Astrocyte (in vitro differentiated cells and primary cell): ENCODE results near the gene ZNF454. TPM values are rescaled to one million over a fixed set of nuclear protein-coding genes. Genes with fewer than 3 reads are reported as not detected.

Experiments
- DNase-seq: peaks from one replicate; pipeline ENCODE4 v3.0.0-alpha.2; 2010; ENCODE audit warnings: low read depth
- FAIRE-seq: peaks from 2 replicates; lab custom pipeline; 2011; peaks lifted over from hg19 to GRCh38; lab: Jason Lieb, UNC
- H2AFZ ChIP-seq: 2 replicates; pipeline ENCODE4 v1.6.0; 2012; ENCODE audit warnings: low read depth, low read length, inconsistent platforms
- H3K27ac ChIP-seq: 2 replicates; pipeline ENCODE4 v1.5.1; 2011; ENCODE audit warnings: low read depth, low read length, inconsistent platforms
- H3K27me3 ChIP-seq: 2 replicates; pipeline ENCODE4 v1.6.0; 2011; ENCODE audit warnings: low read length, inconsistent platforms; ENCODE audit not compliant: insufficient read depth
- H3K36me3 ChIP-seq: 2 replicates; pipeline ENCODE4 v1.5.1; 2011; ENCODE audit warnings: low read length, inconsistent platforms; ENCODE audit not compliant: insufficient read depth
- H3K4me1 ChIP-seq: 2 replicates; pipeline ENCODE4 v1.5.1; 2011; ENCODE audit warnings: low read length, inconsistent platforms; ENCODE audit not compliant: insufficient read depth
- H3K4me2 ChIP-seq: 2 replicates; pipeline ENCODE4 v1.6.0; 2012; ENCODE audit warnings: low read length, inconsistent platforms
- H3K4me3 ChIP-seq: 2 replicates; pipeline ENCODE4 v1.5.1; 2011; ENCODE audit warnings: low read depth, mild to moderate bottlenecking, low read length, inconsistent platforms; ENCODE audit not compliant: insufficient read depth
- H3K79me2 ChIP-seq: 2 replicates; pipeline ENCODE4 v1.6.0; 2012; ENCODE audit warnings: mild to moderate bottlenecking, low read length, inconsistent platforms; ENCODE audit not compliant: insufficient read depth
- H3K9ac ChIP-seq: 2 replicates; pipeline ENCODE4 v1.6.0; 2012; ENCODE audit warnings: mild to moderate bottlenecking, low read length, inconsistent platforms
- H3K9me3 ChIP-seq: 2 replicates; pipeline ENCODE4 v1.5.1; 2012; ENCODE audit warnings: low read depth, mild to moderate bottlenecking, low read length, inconsistent platforms; ENCODE audit not compliant: insufficient read depth
- H4K20me1 ChIP-seq: 2 replicates; pipeline ENCODE4 v1.6.0; 2012; ENCODE audit warnings: low read length, inconsistent platforms; ENCODE audit not compliant: insufficient read depth
- H3K27ac Mint-ChIP-seq: one replicate; pipeline ENCODE4 v1.8.0; 2021; ENCODE audit warnings: mild to moderate bottlenecking, mixed read lengths; ENCODE audit not compliant: unreplicated experiment
- H3K27me3 Mint-ChIP-seq: one replicate; pipeline ENCODE4 v1.8.0; 2021; ENCODE audit warnings: low read depth, mixed read lengths; ENCODE audit not compliant: unreplicated experiment
- H3K36me3 Mint-ChIP-seq: one replicate; pipeline ENCODE4 v1.8.0; 2021; ENCODE audit warnings: low read depth, mixed read lengths; ENCODE audit not compliant: unreplicated experiment
- H3K4me1 Mint-ChIP-seq: one replicate; pipeline ENCODE4 v1.8.0; 2021; ENCODE audit warnings: low read depth, mixed read lengths; ENCODE audit not compliant: unreplicated experiment
- H3K4me3 Mint-ChIP-seq: one replicate; pipeline ENCODE4 v1.8.0; 2021; ENCODE audit warnings: mild to moderate bottlenecking, moderate library complexity, mixed read lengths; ENCODE audit not compliant: unreplicated experiment
- H3K9me3 Mint-ChIP-seq: one replicate; pipeline ENCODE4 v1.8.0; 2021; ENCODE audit warnings: mild to moderate bottlenecking, mixed read lengths; ENCODE audit not compliant: unreplicated experiment
- EZH2 ChIP-seq: IDR thresholded peaks from 2 replicates; pipeline ENCODE4 v1.6.1; 2012; ENCODE audit warnings: mild to moderate bottlenecking, low read length, inconsistent platforms; ENCODE audit not compliant: insufficient read depth
- total RNA-seq: library from RNA; stranded (reverse); gene quantifications from 2 replicates; pipeline ENCODE4 v1.2.1, GENCODE V29; 2021
- TF ChIP-seq, protein P1 (sequence below): IDR thresholded peaks from 2 replicates; pipeline ENCODE4 v1.5.1; 2011; ENCODE audit warnings: low read depth, mild to moderate bottlenecking, inconsistent platforms, low read length, moderate library complexity; ENCODE audit not compliant: insufficient read depth

Gene ZNF454
- total RNA-seq, 1 donor from 2014 or later: not detected

DNA sequence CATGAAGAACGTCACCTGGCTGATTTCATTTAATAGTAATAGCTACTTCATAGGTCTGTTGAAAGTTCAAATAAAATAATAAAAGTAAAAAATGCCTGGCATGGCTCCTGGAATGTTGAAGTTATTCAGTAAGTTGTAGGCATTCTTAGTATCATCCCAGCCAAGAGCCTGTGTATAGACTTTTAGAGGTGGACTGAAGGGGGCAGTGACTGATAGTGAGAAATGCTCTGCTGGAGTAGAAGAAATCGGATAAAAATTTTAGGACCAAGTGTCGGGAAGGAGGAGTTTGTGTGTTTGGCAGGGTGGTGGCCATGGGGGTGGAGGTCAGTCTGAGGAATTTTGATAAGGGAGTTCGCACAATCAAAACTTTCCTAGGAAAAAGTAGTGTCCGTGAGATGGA is 41.7 kb upstream of the ZNF454 start:
- no peak overlapping the region for H3K9ac ChIP-seq
- FAIRE-seq: no peak
- H3K4me3 Mint-ChIP-seq: no peak overlapping the region
- no peak overlapping the region for H3K27ac Mint-ChIP-seq
- H4K20me1 ChIP-seq: no peaks in the 10 kb centered on the region
- H3K9me3 Mint-ChIP-seq: peaks cover 20% of the 10 kb centered on the region
- no peaks in the 10 kb centered on the region for H3K36me3 ChIP-seq
- H3K27me3 ChIP-seq: no peaks in the 10 kb centered on the region
- no peak overlapping the region for H2AFZ ChIP-seq
- no peak overlapping the region for H3K4me3 ChIP-seq
- peaks cover 3% of the 10 kb centered on the region for H3K4me1 ChIP-seq
- no peak overlapping the region for H3K27ac ChIP-seq
- H3K36me3 Mint-ChIP-seq: peaks cover 15% of the 10 kb centered on the region
- peaks cover 2% of the 10 kb centered on the region for H3K9me3 ChIP-seq
- H3K4me1 Mint-ChIP-seq: no peaks in the 10 kb centered on the region
- no peaks in the 10 kb centered on the region for H3K79me2 ChIP-seq
- no peak for TF ChIP-seq EZH2
- DNase-seq: no peak
- H3K4me2 ChIP-seq: no peak overlapping the region
- H3K27me3 Mint-ChIP-seq: no peaks in the 10 kb centered on the region

DNA sequence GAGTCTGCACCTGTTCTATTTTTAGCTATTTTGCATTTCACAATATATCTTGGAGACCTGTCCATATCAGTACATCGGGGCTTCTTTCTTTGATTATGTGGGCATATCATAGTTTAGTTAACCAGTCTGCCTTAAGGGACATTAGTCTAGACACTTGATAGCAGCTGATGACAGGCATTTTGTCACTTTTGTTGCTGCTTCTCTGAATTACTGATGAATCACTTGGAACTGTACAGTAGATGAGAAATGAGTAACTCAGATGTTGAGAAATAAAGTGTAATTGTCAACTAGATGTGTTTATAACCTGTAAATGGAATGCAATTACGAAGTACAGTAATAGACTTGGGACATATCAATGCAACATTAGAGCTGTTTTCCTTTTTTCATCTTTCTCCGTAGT is 38.1 kb upstream of the ZNF454 start:
- Mint-ChIP-seq H3K4me3 (no peak overlapping the region), H3K27ac (no peak overlapping the region), H3K36me3 (peaks cover 20% of the 10 kb centered on the region), H3K9me3 (peaks cover 30% of the 10 kb centered on the region), H3K27me3 (no peaks in the 10 kb centered on the region), H3K4me1 (no peaks in the 10 kb centered on the region)
- no peak for DNase-seq
- Histone ChIP-seq H3K79me2 (no peaks in the 10 kb centered on the region), H2AFZ (no peak overlapping the region), H3K9me3 (peaks cover 9% of the 10 kb centered on the region), H3K4me1 (no peaks in the 10 kb centered on the region), H3K4me3 (no peak overlapping the region), H3K36me3 (no peaks in the 10 kb centered on the region), H3K27me3 (no peaks in the 10 kb centered on the region), H3K9ac (no peak overlapping the region), H3K27ac (no peak overlapping the region), H4K20me1 (no peaks in the 10 kb centered on the region), H3K4me2 (no peak overlapping the region)
- TF ChIP-seq, protein P1, sequence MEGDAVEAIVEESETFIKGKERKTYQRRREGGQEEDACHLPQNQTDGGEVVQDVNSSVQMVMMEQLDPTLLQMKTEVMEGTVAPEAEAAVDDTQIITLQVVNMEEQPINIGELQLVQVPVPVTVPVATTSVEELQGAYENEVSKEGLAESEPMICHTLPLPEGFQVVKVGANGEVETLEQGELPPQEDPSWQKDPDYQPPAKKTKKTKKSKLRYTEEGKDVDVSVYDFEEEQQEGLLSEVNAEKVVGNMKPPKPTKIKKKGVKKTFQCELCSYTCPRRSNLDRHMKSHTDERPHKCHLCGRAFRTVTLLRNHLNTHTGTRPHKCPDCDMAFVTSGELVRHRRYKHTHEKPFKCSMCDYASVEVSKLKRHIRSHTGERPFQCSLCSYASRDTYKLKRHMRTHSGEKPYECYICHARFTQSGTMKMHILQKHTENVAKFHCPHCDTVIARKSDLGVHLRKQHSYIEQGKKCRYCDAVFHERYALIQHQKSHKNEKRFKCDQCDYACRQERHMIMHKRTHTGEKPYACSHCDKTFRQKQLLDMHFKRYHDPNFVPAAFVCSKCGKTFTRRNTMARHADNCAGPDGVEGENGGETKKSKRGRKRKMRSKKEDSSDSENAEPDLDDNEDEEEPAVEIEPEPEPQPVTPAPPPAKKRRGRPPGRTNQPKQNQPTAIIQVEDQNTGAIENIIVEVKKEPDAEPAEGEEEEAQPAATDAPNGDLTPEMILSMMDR: no peak
- TF ChIP-seq EZH2: no peak
- FAIRE-seq: no peak

DNA sequence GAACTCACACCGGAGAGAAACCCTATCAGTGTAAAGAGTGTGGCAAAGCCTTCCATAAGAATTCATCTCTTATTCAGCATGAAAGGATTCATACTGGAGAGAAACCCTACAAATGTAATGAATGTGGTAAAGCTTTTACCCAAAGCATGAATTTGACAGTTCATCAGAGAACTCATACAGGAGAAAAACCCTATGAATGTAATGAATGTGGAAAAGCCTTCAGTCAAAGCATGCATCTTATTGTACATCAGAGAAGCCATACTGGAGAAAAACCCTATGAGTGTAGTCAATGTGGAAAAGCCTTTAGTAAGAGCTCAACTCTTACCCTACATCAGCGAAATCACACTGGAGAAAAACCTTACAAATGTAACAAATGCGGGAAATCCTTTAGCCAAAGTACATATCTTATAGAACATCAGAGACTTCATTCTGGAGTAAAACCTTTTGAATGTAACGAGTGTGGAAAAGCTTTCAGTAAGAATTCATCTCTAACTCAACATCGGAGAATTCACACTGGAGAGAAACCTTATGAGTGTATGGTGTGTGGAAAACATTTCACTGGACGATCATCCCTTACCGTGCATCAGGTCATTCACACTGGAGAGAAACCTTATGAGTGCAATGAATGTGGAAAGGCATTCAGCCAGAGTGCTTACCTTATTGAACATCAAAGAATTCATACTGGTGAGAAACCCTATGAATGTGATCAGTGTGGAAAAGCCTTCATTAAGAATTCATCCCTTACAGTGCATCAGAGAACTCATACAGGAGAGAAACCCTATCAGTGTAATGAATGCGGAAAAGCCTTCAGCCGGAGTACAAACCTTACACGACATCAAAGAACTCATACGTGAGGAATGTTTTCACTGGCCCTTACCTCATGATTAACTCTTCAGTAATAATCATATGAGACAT is 8.9 kb upstream of the ZNF454 start:
- FAIRE-seq: no peak

More for the DNA sequence above, 8.9 kb upstream of the ZNF454 start:
- Histone ChIP-seq H3K9ac (no peak overlapping the region), H3K79me2 (no peaks in the 10 kb centered on the region), H2AFZ (no peak overlapping the region), H4K20me1 (no peaks in the 10 kb centered on the region), H3K27ac (no peak overlapping the region), H3K27me3 (no peaks in the 10 kb centered on the region), H3K4me2 (no peak overlapping the region), H3K36me3 (no peaks in the 10 kb centered on the region), H3K4me1 (no peaks in the 10 kb centered on the region), H3K4me3 (no peak overlapping the region), H3K9me3 (peaks cover 74% of the 10 kb centered on the region)
- Mint-ChIP-seq H3K36me3 (peaks cover 10% of the 10 kb centered on the region), H3K4me3 (no peak overlapping the region), H3K27me3 (no peaks in the 10 kb centered on the region), H3K9me3 (peaks cover 79% of the 10 kb centered on the region), H3K27ac (no peak overlapping the region), H3K4me1 (no peaks in the 10 kb centered on the region)
- TF ChIP-seq, protein P1: no peak
- no peak for TF ChIP-seq EZH2
- DNase-seq: no peak
